ENCODE measurements around the gene NOP9. TPM values are rescaled to one million over a fixed set of nuclear protein-coding genes. Genes with fewer than 3 reads are reported as not detected.

NOP9 gene
- total RNA-seq, 1 donor from 2014 or later, result 23.5 TPM

- peaks cover under 1% of the 10 kb centered on the region for H3K27me3 Mint-ChIP-seq (ENCODE audit: low read depth, unreplicated experiment)
- peaks cover 22% of the 10 kb centered on the region for H3K4me1 Mint-ChIP-seq (ENCODE audit: low read depth, unreplicated experiment)
- Histone ChIP-seq H3K9ac (ENCODE audit: low read length) (peak overlapping the region; percentile 8), H3K4me2 (ENCODE audit: low read length) (no peak overlapping the region), H3K36me3 (ENCODE audit: insufficient read depth, low read length) (no peaks in the 10 kb centered on the region), H3K79me2 (ENCODE audit: insufficient read depth, low read length) (no peaks in the 10 kb centered on the region), H3K9me3 (ENCODE audit: insufficient read depth, low read depth, low read length) (no peaks in the 10 kb centered on the region), H3K27me3 (ENCODE audit: insufficient read depth, low read length) (no peaks in the 10 kb centered on the region), H3K27ac (ENCODE audit: low read depth, low read length) (no peak overlapping the region), H2AFZ (ENCODE audit: low read depth, low read length) (no peak overlapping the region), H4K20me1 (ENCODE audit: insufficient read depth, low read length) (no peaks in the 10 kb centered on the region), H3K4me3 (ENCODE audit: insufficient read depth, low read depth, low read length) (no peak overlapping the region), H3K4me1 (ENCODE audit: insufficient read depth, low read length) (peaks cover 11% of the 10 kb centered on the region)
- no peak overlapping the region for H3K4me3 Mint-ChIP-seq (ENCODE audit: unreplicated experiment)
- peaks cover 26% of the 10 kb centered on the region for H3K36me3 Mint-ChIP-seq (ENCODE audit: low read depth, unreplicated experiment)
- no peak for FAIRE-seq
- no peak for TF ChIP-seq EZH2 (IDR thresholded peaks at IDR 0.05; ENCODE audit: insufficient read depth, low read length)
- TF ChIP-seq CTCF (IDR thresholded peaks at IDR 0.05; ENCODE audit: insufficient read depth, low read depth, low read length), result no peak
- DNase-seq (ENCODE audit: low read depth), result peak; percentile 47
- no peaks in the 10 kb centered on the region for H3K9me3 Mint-ChIP-seq (ENCODE audit: unreplicated experiment)
- peak overlapping the region; percentile 9 for H3K27ac Mint-ChIP-seq (ENCODE audit: unreplicated experiment)
Observed at GRCh38 chr14:24251880-24252288, 47.8 kb upstream of the NOP9 start.

GRCh38 chr14:24252289-24253124 is 47.1 kb upstream of the NOP9 start:
- no peak for TF ChIP-seq EZH2 (IDR thresholded peaks at IDR 0.05; ENCODE audit: insufficient read depth, low read length)
- TF ChIP-seq CTCF (IDR thresholded peaks at IDR 0.05; ENCODE audit: insufficient read depth, low read depth, low read length), result no peak
- H3K4me3 Mint-ChIP-seq (ENCODE audit: unreplicated experiment), result no peak overlapping the region
- Histone ChIP-seq H3K4me2 (ENCODE audit: low read length) (no peak overlapping the region), H3K36me3 (ENCODE audit: insufficient read depth, low read length) (no peaks in the 10 kb centered on the region), H2AFZ (ENCODE audit: low read depth, low read length) (no peak overlapping the region), H3K4me1 (ENCODE audit: insufficient read depth, low read length) (peaks cover 11% of the 10 kb centered on the region), H4K20me1 (ENCODE audit: insufficient read depth, low read length) (no peaks in the 10 kb centered on the region), H3K27ac (ENCODE audit: low read depth, low read length) (no peak overlapping the region), H3K79me2 (ENCODE audit: insufficient read depth, low read length) (no peaks in the 10 kb centered on the region), H3K4me3 (ENCODE audit: insufficient read depth, low read depth, low read length) (no peak overlapping the region), H3K27me3 (ENCODE audit: insufficient read depth, low read length) (no peaks in the 10 kb centered on the region), H3K9ac (ENCODE audit: low read length) (no peak overlapping the region), H3K9me3 (ENCODE audit: insufficient read depth, low read depth, low read length) (no peaks in the 10 kb centered on the region)
- H3K9me3 Mint-ChIP-seq (ENCODE audit: unreplicated experiment), result no peaks in the 10 kb centered on the region
- no peak for FAIRE-seq
- H3K27me3 Mint-ChIP-seq (ENCODE audit: low read depth, unreplicated experiment), result peaks cover 4% of the 10 kb centered on the region
- H3K36me3 Mint-ChIP-seq (ENCODE audit: low read depth, unreplicated experiment), result peaks cover 28% of the 10 kb centered on the region
- no peak overlapping the region for H3K27ac Mint-ChIP-seq (ENCODE audit: unreplicated experiment)
- no peak for DNase-seq (ENCODE audit: low read depth)
- peaks cover 24% of the 10 kb centered on the region for H3K4me1 Mint-ChIP-seq (ENCODE audit: low read depth, unreplicated experiment)

GRCh38 chr14:24253936-24254335 is 45.7 kb upstream of the NOP9 start:
- Histone ChIP-seq H3K79me2 (ENCODE audit: insufficient read depth, low read length) (no peaks in the 10 kb centered on the region), H3K9ac (ENCODE audit: low read length) (no peak overlapping the region), H3K27me3 (ENCODE audit: insufficient read depth, low read length) (no peaks in the 10 kb centered on the region), H3K4me1 (ENCODE audit: insufficient read depth, low read length) (peaks cover 11% of the 10 kb centered on the region), H3K27ac (ENCODE audit: low read depth, low read length) (no peak overlapping the region), H3K4me2 (ENCODE audit: low read length) (no peak overlapping the region), H3K36me3 (ENCODE audit: insufficient read depth, low read length) (no peaks in the 10 kb centered on the region), H2AFZ (ENCODE audit: low read depth, low read length) (no peak overlapping the region), H3K4me3 (ENCODE audit: insufficient read depth, low read depth, low read length) (no peak overlapping the region), H4K20me1 (ENCODE audit: insufficient read depth, low read length) (no peaks in the 10 kb centered on the region), H3K9me3 (ENCODE audit: insufficient read depth, low read depth, low read length) (no peaks in the 10 kb centered on the region)
- H3K36me3 Mint-ChIP-seq (ENCODE audit: low read depth, unreplicated experiment), result peaks cover 20% of the 10 kb centered on the region
- no peaks in the 10 kb centered on the region for H3K9me3 Mint-ChIP-seq (ENCODE audit: unreplicated experiment)
- no peak overlapping the region for H3K4me3 Mint-ChIP-seq (ENCODE audit: unreplicated experiment)
- peaks cover 21% of the 10 kb centered on the region for H3K4me1 Mint-ChIP-seq (ENCODE audit: low read depth, unreplicated experiment)
- DNase-seq (ENCODE audit: low read depth) (no peak), FAIRE-seq (no peak)
- peaks cover 4% of the 10 kb centered on the region for H3K27me3 Mint-ChIP-seq (ENCODE audit: low read depth, unreplicated experiment)
- no peak overlapping the region for H3K27ac Mint-ChIP-seq (ENCODE audit: unreplicated experiment)
- TF ChIP-seq EZH2 (IDR thresholded peaks at IDR 0.05; ENCODE audit: insufficient read depth, low read length), result no peak
- no peak for TF ChIP-seq CTCF (IDR thresholded peaks at IDR 0.05; ENCODE audit: insufficient read depth, low read depth, low read length)

All from astrocyte (in vitro differentiated cells and primary cell).